HG03196 (cell line): ENCODE data around the gene TPSD1.
"Not testable (repeated sequence)": the region's sequence is repeated elsewhere in the genome, so short reads cannot be mapped to it uniquely, and the experiment has no call there.

Source experiments
- ATAC-seq: cut with Tn5 transposase; IDR thresholded peaks from one replicate; pipeline ENCODE4 v1.9.1; 2021; ENCODE audit not compliant: unreplicated experiment

Gene TPSD1

GRCh38 chr16:1255276-1256122, at the start of gene TPSD1:
TPSD1 (plus strand) TSS chr16:1256069; CDS start chr16:1256281, 212 bp downstream.
- ATAC-seq: not testable (repeated sequence)

GRCh38 chr16:1206326-1206725, 49.5 kb upstream of the TPSD1 start:
- ATAC-seq: no peak

GRCh38 chr16:1206786-1207185, 49.1 kb upstream of the TPSD1 start:
- ATAC-seq: no peak

- no peak for ATAC-seq
These were observed 47.5 kb upstream of the TPSD1 start for GRCh38 chr16:1208239-1208830.

- ATAC-seq: no peak
These were observed 46.8 kb upstream of the TPSD1 start for GRCh38 chr16:1209081-1209480.

- ATAC-seq: no peak
These were observed 45.4 kb upstream of the TPSD1 start for GRCh38 chr16:1210461-1210860.

- no peak for ATAC-seq
These were observed 44.2 kb upstream of the TPSD1 start for GRCh38 chr16:1211451-1212268.

- ATAC-seq: no peak
These were observed 43.2 kb upstream of the TPSD1 start for GRCh38 chr16:1212616-1213194.

- no peak for ATAC-seq
These were observed 42.6 kb upstream of the TPSD1 start for GRCh38 chr16:1213231-1213630.

GRCh38 chr16:1213796-1214372, 42.0 kb upstream of the TPSD1 start:
- no peak for ATAC-seq

- ATAC-seq: no peak
These were observed 41.1 kb upstream of the TPSD1 start for GRCh38 chr16:1214719-1215118.

- ATAC-seq: no peak
These were observed 40.1 kb upstream of the TPSD1 start for GRCh38 chr16:1215574-1216295.

- no peak for ATAC-seq
These were observed 39.6 kb upstream of the TPSD1 start for GRCh38 chr16:1216296-1216619.

- no peak for ATAC-seq
These were observed 39.0 kb upstream of the TPSD1 start for GRCh38 chr16:1216681-1217400.

- ATAC-seq: no peak
These were observed 38.3 kb upstream of the TPSD1 start for GRCh38 chr16:1217526-1217925.

GRCh38 chr16:1218061-1218929, 37.6 kb upstream of the TPSD1 start:
- ATAC-seq: no peak

- no peak for ATAC-seq
These were observed 36.8 kb upstream of the TPSD1 start for GRCh38 chr16:1218930-1219611.

GRCh38 chr16:1220098-1220728, 35.7 kb upstream of the TPSD1 start:
- no peak for ATAC-seq
